Mesothelial cell of epicardium (in vitro differentiated cells): Measurements from ENCODE around the gene RPS6KB2. TPM values are rescaled to one million over a fixed set of nuclear protein-coding genes. Genes with fewer than 3 reads are reported as not detected.
A peak's percentile ranks its signal among the peaks of the same experiment; 100 is the strongest.
"Not testable (repeated sequence)": the region's sequence is repeated elsewhere in the genome, so short reads cannot be mapped to it uniquely, and the experiment has no call there.

Experiments used
- DNase-seq, 2 experiments: peaks; one replicate each; pipeline ENCODE4 v3.0.0; 2021; ENCODE audit warnings: low spot score in 2 of 2; ENCODE audit not compliant: unreplicated experiment in 2 of 2
- H3K27ac Mint-ChIP-seq: 2 replicates; pipeline ENCODE4 v1.8.0; 2021; ENCODE audit warnings: mixed read lengths
- H3K27me3 Mint-ChIP-seq: 2 replicates; pipeline ENCODE4 v1.8.0; 2021; ENCODE audit warnings: low read depth, mixed read lengths
- H3K36me3 Mint-ChIP-seq: 2 replicates; pipeline ENCODE4 v1.8.0; 2021; ENCODE audit warnings: mixed read lengths
- H3K4me1 Mint-ChIP-seq: 2 replicates; pipeline ENCODE4 v1.8.0; 2021; ENCODE audit warnings: mixed read lengths
- H3K4me3 Mint-ChIP-seq: 2 replicates; pipeline ENCODE4 v1.8.0; 2021; ENCODE audit warnings: mild to moderate bottlenecking, moderate library complexity, mixed read lengths
- H3K9me3 Mint-ChIP-seq: 2 replicates; pipeline ENCODE4 v1.8.0; 2021; ENCODE audit warnings: mixed read lengths
- total RNA-seq: library from RNA; stranded (reverse); gene quantifications from 3 replicates; pipeline ENCODE4 v1.2.1, GENCODE V29; 2021
- TF ChIP-seq, protein P1 (sequence below): fragments of 200-600 bp; sonication (generic); IDR thresholded peaks from one replicate; pipeline ENCODE4 v1.5.0; 2021; ENCODE audit warnings: antibody characterized with exemption; ENCODE audit not compliant: unreplicated experiment

The RPS6KB2 gene
- total RNA-seq, 1 donor from 2014 or later: 59.7 TPM

DNA sequence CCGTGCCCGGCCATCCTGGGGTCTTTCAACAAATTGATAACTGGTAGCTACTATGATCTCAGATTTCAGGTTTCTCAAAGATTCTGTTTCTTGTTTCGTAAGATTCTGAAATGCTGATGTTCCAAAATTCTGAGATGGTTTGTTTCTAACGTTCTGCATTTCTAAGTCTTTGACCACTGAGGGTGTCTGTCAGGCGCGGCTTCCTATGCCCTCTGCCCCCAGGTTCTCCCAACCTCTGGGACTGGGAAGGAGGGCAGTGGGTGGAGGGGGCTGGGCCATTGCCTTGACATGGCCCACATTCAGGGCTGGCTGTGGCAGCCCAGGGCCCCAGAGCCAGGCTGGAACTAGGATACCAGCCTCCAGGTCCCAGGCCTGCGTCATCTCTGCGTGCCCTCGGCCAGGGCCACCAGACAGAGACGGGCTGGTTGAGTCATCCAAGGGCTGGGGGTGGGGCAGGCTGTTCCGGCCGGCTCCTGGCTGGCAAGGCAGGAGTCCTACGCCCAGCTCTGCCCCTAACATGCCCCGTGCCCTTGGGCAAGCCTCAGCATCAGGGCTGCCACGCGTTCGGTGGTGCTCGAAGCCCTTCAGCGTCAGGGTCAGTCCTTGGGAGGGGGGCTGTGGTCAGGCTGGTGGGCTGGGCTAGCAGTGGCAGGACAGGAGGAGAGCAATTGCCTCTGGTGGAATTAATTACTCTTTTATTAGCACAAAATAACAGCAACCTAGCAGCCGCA lies 35.6 kb downstream of the RPS6KB2 start:
- TF ChIP-seq, protein P1, sequence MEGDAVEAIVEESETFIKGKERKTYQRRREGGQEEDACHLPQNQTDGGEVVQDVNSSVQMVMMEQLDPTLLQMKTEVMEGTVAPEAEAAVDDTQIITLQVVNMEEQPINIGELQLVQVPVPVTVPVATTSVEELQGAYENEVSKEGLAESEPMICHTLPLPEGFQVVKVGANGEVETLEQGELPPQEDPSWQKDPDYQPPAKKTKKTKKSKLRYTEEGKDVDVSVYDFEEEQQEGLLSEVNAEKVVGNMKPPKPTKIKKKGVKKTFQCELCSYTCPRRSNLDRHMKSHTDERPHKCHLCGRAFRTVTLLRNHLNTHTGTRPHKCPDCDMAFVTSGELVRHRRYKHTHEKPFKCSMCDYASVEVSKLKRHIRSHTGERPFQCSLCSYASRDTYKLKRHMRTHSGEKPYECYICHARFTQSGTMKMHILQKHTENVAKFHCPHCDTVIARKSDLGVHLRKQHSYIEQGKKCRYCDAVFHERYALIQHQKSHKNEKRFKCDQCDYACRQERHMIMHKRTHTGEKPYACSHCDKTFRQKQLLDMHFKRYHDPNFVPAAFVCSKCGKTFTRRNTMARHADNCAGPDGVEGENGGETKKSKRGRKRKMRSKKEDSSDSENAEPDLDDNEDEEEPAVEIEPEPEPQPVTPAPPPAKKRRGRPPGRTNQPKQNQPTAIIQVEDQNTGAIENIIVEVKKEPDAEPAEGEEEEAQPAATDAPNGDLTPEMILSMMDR: no peak

DNA sequence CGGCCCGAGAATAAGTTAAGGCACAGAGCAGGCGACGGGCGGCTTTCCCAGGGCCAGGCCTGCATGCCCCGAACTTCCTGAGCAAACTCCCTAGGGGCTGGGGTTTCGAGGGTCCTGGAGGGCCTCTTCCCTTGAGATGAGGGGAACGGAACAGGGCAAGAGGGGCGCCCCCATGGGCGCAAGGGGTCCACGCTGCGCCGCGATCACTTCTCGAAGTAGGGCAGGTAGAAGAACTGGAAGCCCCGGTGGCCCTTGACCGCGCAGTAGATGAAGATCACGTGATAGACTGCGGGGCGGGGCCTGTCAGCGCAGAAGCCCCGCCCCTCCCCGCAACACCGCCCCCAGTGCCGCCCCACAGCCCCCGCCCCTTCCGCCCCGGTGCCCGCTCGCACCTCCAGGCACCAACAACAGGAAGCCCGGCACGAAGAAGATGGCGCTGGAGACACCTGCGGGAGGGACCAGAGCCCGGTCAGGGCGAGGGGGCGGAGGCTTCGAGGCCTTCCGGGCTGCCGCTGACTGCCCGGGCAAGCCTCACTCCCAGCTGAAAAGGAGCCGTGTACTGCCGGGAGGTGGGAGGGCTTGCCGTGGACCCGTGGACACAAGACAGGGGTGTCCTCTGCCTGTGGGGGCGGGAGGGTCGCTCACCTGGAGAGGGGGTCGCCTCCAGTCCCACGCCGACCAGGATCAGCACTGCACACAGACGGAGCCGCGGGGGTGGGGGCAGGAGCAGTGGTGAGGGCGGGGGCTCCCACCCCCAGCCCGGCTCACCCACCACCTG lies 36.3 kb downstream of the RPS6KB2 start:
- no peaks in the 10 kb centered on the region for H3K9me3 Mint-ChIP-seq

More for the DNA sequence above, 35.6 kb downstream of the RPS6KB2 start:
- Mint-ChIP-seq H3K36me3 (no peaks in the 10 kb centered on the region), H3K4me3 (peak overlapping the region; percentile 78), H3K27me3 (no peaks in the 10 kb centered on the region), H3K9me3 (no peaks in the 10 kb centered on the region), H3K27ac (peak overlapping the region; percentile 95), H3K4me1 (peaks cover 23% of the 10 kb centered on the region)
- DNase-seq: no peak

GRCh38 chr11:67465189-67465510 lies 36.9 kb downstream of the RPS6KB2 start:
- Mint-ChIP-seq H3K4me3 (peak overlapping the region; percentile 78), H3K27ac (peak overlapping the region; percentile 95), H3K27me3 (no peaks in the 10 kb centered on the region), H3K9me3 (no peaks in the 10 kb centered on the region), H3K4me1 (peaks cover 23% of the 10 kb centered on the region), H3K36me3 (no peaks in the 10 kb centered on the region)
- DNase-seq: no peak
- TF ChIP-seq, protein P1: no peak

More for the DNA sequence above, 36.3 kb downstream of the RPS6KB2 start:
- Mint-ChIP-seq H3K4me3 (peak overlapping the region; percentile 78), H3K27ac (peak overlapping the region; percentile 95), H3K27me3 (no peaks in the 10 kb centered on the region), H3K36me3 (no peaks in the 10 kb centered on the region), H3K4me1 (peaks cover 25% of the 10 kb centered on the region)
- peak; percentile 84 to 85 for DNase-seq
- TF ChIP-seq, protein P1: no peak

DNA sequence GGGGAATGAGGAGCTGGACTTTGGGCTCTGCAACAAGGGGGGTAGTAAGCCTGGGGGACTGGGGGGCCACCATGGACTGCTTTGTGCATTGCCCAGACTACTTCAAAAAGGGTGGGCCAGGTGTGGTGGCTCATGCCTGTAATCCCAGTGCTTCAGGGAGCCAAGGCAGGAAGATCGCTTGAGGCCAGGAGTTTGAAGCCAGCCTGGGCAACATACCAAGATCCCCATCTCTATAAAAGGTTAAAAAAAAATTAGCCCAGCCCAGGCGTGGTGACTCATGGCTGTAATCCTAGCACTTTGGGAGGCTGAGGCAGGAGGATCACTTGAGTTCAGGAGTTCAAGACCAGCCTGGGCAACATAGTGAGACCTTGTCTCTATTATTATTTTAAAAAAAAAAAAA lies 37.2 kb downstream of the RPS6KB2 start:
- H3K9me3 Mint-ChIP-seq, H3K36me3 Mint-ChIP-seq, H3K27me3 Mint-ChIP-seq, DNase-seq: not testable (repeated sequence)
- peak overlapping the region; percentile 95 for H3K27ac Mint-ChIP-seq
- peak overlapping the region; percentile 78 for H3K4me3 Mint-ChIP-seq
- peaks cover 23% of the 10 kb centered on the region for H3K4me1 Mint-ChIP-seq

DNA sequence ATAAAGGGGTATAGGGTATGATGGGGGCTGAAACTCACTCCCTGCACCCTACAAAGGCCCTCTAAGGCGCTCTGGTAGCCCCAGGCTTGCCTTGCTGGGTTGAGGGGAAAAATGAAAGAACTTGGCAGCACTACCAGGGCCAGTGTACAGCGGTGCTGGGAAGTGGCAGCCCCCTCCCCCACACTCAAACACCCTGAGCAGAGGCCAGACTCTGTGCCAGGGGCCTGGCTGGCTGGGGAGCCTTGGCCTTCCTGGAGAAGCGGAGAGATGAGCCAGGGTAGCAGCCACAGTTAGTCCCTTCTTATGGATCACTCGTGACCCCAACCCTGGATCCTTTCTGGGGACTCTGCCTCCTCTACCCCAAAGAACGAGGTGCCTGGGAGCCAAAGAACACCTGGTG lies 38.1 kb downstream of the RPS6KB2 start:
- no peak for DNase-seq
- TF ChIP-seq, protein P1: no peak
- Mint-ChIP-seq H3K36me3 (no peaks in the 10 kb centered on the region), H3K9me3 (no peaks in the 10 kb centered on the region), H3K4me3 (no peak overlapping the region), H3K27ac (peak overlapping the region; percentile 16), H3K27me3 (no peaks in the 10 kb centered on the region), H3K4me1 (peaks cover 23% of the 10 kb centered on the region)
